HepG2 (cell line): ENCODE data around the gene PKDREJ. TPM values are rescaled to one million over a fixed set of nuclear protein-coding genes. Genes with fewer than 3 reads are reported as not detected.

Experiments
- ATAC-seq: fragments of 200-7000 bp; cut with Tn5 transposase; 3 replicates; pipeline ENCODE4 v1.9.1; 2020; ENCODE audit warnings: mild to moderate bottlenecking, moderate library complexity
- BruUV-seq: library from RNA; stranded (reverse); fragments of 400-500 nt; replicated peaks from 2 replicates; lab custom pipeline; 2021; lab: Mats Ljungman, UMichigan
- CTCF ChIA-PET: fragments of 300-600 bp; formaldehyde crosslinking; extraction: SDS; loops from one replicate; lab custom pipeline; 2021; ENCODE audit warnings: low total read pairs, inconsistent platforms, low intra/inter-chr PET ratio; lab: Yijun Ruan, JAX
- POLR2A ChIA-PET: fragments of 350-600 bp; sonication (Branson Sonifier 250); formaldehyde crosslinking; loops from one replicate; lab custom pipeline; 2020; ENCODE audit warnings: antibody characterized with exemption, inconsistent platforms; lab: Yijun Ruan, JAX
- DNase-seq: peaks from one replicate; pipeline ENCODE4 v3.0.0-alpha.2; 2015; ENCODE audit warnings: low spot score
- FAIRE-seq: peaks from 3 replicates; lab custom pipeline; 2011; peaks lifted over from hg19 to GRCh38; lab: Jason Lieb, UNC
- H2AFZ ChIP-seq: one replicate; pipeline ENCODE4 v1.6.1; 2011; ENCODE audit warnings: low read length, inconsistent platforms
- H3K27ac ChIP-seq: fragments of 300-600 bp; 3 replicates; pipeline ENCODE4 v1.8.0; 2011; ENCODE audit warnings: mixed run types, mild to moderate bottlenecking, mixed read lengths, low read length, inconsistent platforms; ENCODE audit not compliant: insufficient read depth; ENCODE audit errors: extremely low read length
- H3K27me3 ChIP-seq, 2 experiments: fragments of 200-600 bp in 1 of 2; 2 replicates in 1 of 2; 3 replicates in 1 of 2; pipeline versions ENCODE4 v1.6.0 to v1.8.0; 2011; ENCODE audit warnings: low read length in 2 of 2, mild to moderate bottlenecking in 2 of 2, moderate library complexity in 2 of 2, inconsistent platforms in 1 of 2; ENCODE audit not compliant: insufficient read depth in 2 of 2, control insufficient read depth in 1 of 2
- H3K36me3 ChIP-seq, 2 experiments: fragments of 200-600 bp in 1 of 2; replicated peaks in 1 of 2; 2 replicates in 1 of 2; 3 replicates in 1 of 2; pipeline versions ENCODE4 v1.5.1 to v1.8.0; 2011; ENCODE audit warnings: low read length in 2 of 2, inconsistent platforms in 1 of 2; ENCODE audit not compliant: insufficient read depth in 2 of 2, control insufficient read depth in 1 of 2
- H3K4me1 ChIP-seq: 2 replicates; pipeline ENCODE4 v1.5.1; 2012; ENCODE audit warnings: low read length, inconsistent platforms; ENCODE audit not compliant: insufficient read depth
- H3K4me2 ChIP-seq: 2 replicates; pipeline ENCODE4 v1.6.0; 2011; ENCODE audit warnings: low read depth, low read length, inconsistent platforms
- H3K4me3 ChIP-seq, 3 experiments: fragments of 200-600 bp in 1 of 3; sonication (generic), shearing (Covaris generic) in 1 of 3; replicated peaks in 1 of 3; 2 replicates each; pipeline ENCODE4 v1.5.1; 2011 to 2016; ENCODE audit warnings: low read length in 3 of 3, inconsistent platforms in 2 of 3, low read depth in 2 of 3, mild to moderate bottlenecking in 2 of 3, control low read depth in 1 of 3, mixed read lengths in 1 of 3; ENCODE audit not compliant: insufficient read depth in 1 of 3
- H3K79me2 ChIP-seq: one replicate; pipeline ENCODE4 v1.6.1; 2011; ENCODE audit warnings: low read length, inconsistent platforms; ENCODE audit not compliant: insufficient read depth
- H3K9ac ChIP-seq: 2 replicates; pipeline ENCODE4 v1.6.0; 2011; ENCODE audit warnings: mild to moderate bottlenecking, low read depth, low read length, inconsistent platforms; ENCODE audit not compliant: insufficient read depth
- H3K9me3 ChIP-seq: 2 replicates; pipeline ENCODE4 v1.5.1; 2012; ENCODE audit warnings: mild to moderate bottlenecking, low read length
- H4K20me1 ChIP-seq: 2 replicates; pipeline ENCODE4 v1.6.0; 2011; ENCODE audit warnings: inconsistent platforms, mild to moderate bottlenecking, low read length, moderate library complexity; ENCODE audit not compliant: insufficient read depth
- GATAD1 ChIP-seq: IDR thresholded peaks from 2 replicates; pipeline ENCODE4 v1.6.1; 2016; ENCODE audit warnings: missing genetic modification reagents, missing compliant biosample characterization
- HNRNPLL ChIP-seq: fragments of 200-400 bp; formaldehyde crosslinking; IDR thresholded peaks from 2 replicates; pipeline ENCODE4 v1.6.1; 2017; ENCODE audit warnings: mild to moderate bottlenecking, low read depth, low read length; ENCODE audit not compliant: poor library complexity, severe bottlenecking
- SOX5 ChIP-seq: IDR thresholded peaks from 2 replicates; pipeline ENCODE4 v1.6.1; 2016; ENCODE audit warnings: borderline replicate concordance
- ZNF121 ChIP-seq: sonication (generic); formaldehyde crosslinking; IDR thresholded peaks from 2 replicates; pipeline ENCODE4 v1.5.0; 2020; ENCODE audit warnings: mild to moderate bottlenecking, missing genetic modification reagents
- ZNF407 ChIP-seq: sonication (generic); formaldehyde crosslinking; IDR thresholded peaks from one replicate; pipeline ENCODE4 v1.5.1; 2020; ENCODE audit warnings: mild to moderate bottlenecking, missing genetic modification reagents; ENCODE audit errors: not compliant biosample characterization
- ZNF816 ChIP-seq: sonication (generic); formaldehyde crosslinking; IDR thresholded peaks from 2 replicates; pipeline ENCODE4 v1.8.0; 2022; ENCODE audit warnings: missing genetic modification reagents, mild to moderate bottlenecking, borderline replicate concordance
- WGBS: methylation state at CpG from one replicate; pipeline ENCODE4 v1.1.6; 2017; ENCODE audit warnings: low lambda C conversion rate; 5-methylcytosine and 5-hydroxymethylcytosine counted together
- in situ Hi-C: cut with HindIII; loops from 2 replicates; pipeline ENCODE4 v1.10.0; 2017; ENCODE audit warnings: low pct_unique_long_range_greater_than_20kb; ENCODE audit not compliant: extremely low pct_ligation_motif_present
- intact Hi-C: fragments of 100-400 bp; cut with micrococcal nuclease; formaldehyde crosslinking; loops from one replicate; pipeline ENCODE4 v1.10.0; 2022; ENCODE audit not compliant: unreplicated experiment
- polyA plus RNA-seq, 8 experiments: library from polyadenylated mRNA; depleted of rRNA in 3 of 8; stranded (reverse) in 7 of 8; unstranded in 1 of 8; fragments of >200 nt; fragmentation: Illumina TruSeq in 4 of 8; extraction: Trizol in 4 of 8; gene quantifications; 2 replicates each; pipeline versions ENCODE4 v1.2.1 to v1.2.3, GENCODE V29; 2011 to 2016; ENCODE audit warnings: low read depth in 4 of 8, missing spikeins in 1 of 8, mixed read lengths in 1 of 8; ENCODE audit not compliant: insufficient read depth in 1 of 8
- total RNA-seq, 5 experiments: library from RNA; depleted of rRNA; stranded (reverse); fragments of >200 nt; fragmentation: Illumina TruSeq; extraction: Trizol; gene quantifications; 2 replicates each; pipeline ENCODE4 v1.2.3, GENCODE V29; 2016; ENCODE audit warnings: low read depth in 1 of 5
- TF ChIP-seq, protein P1 (sequence below): sonication (generic); formaldehyde crosslinking; IDR thresholded peaks from 2 replicates; pipeline ENCODE4 v1.9.0; 2021; ENCODE audit warnings: mild to moderate bottlenecking, missing genetic modification reagents

PKDREJ gene
- total and polyA plus RNA-seq, 2 of the 13 experiments (the other 11 are each of a cell fraction or from before 2014, with no cell fraction given), result not detected

DNA sequence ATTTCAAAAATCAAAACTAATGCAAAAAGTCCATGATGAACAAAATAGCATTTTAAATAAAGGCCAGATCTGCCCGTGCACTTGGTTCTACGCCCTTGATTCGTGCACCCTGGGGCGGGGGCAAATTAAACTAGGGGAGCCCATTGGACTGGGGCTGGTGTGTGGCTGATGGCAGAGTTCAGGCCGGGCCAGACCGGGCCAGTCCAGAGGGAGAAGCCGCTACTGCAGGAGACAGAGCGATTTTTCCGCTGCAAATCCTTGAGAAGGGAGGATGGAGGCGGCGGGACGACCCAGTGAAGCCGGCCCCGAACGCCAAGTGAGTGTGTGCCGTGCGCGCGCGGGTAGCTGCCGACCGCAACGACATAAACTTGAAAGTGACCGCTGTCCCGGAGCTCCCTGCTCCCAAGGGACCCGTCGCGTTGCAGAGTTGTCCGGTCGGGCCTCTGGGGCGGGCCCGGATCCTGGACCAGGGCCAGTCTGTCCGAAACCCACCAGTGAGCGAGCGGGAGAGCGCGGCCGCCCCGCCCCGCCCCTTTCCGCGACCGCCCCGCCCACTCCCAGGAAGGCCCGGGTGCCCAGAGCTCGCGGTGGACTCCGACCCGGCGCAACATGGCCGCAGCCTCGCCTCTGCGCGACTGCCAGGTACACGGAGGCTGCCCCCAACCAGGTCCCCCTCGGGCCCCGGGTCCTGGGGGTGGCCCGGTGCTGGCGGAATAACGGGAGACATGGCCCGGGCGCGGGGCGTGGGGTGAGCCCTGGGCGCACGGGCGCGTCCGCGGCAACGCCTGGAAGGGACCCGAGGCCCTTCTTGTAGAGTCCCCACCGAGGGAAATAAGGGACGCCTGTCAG is 4.5 kb upstream of the PKDREJ start, which contains the start of gene TTC38:
Gene TTC38, plus strand, starts transcription at position 578 of the 849 bp plus-strand sequence. Its CDS starts 32 bp downstream, at position 610.
- Histone ChIP-seq H4K20me1 (peaks cover 17% of the 10 kb centered on the region), H3K9me3 (peaks cover 7% of the 10 kb centered on the region), H3K27ac (peak within 1 kb of the TSS; percentile 98), H3K36me3 (peaks cover 6 to 29% of the 10 kb centered on the region in 2 experiments), H3K79me2 (peaks cover 27% of the 10 kb centered on the region), H3K9ac (peak within 1 kb of the TSS; percentile 99), H2AFZ (no peak within 1 kb of the TSS), H3K27me3 (peaks cover 0 to 3% of the 10 kb centered on the region in 2 experiments; a peak in 1 of 5 replicates), H3K4me1 (peaks cover 45% of the 10 kb centered on the region), H3K4me2 (peak within 1 kb of the TSS; percentile 96), H3K4me3 (peak within 1 kb of the TSS; percentile 79 to 99 (median 99))
- intact Hi-C loops, result loop anchor here (2.0 kb wide), 1 partner anchor 17 kb away; the partner anchor contains the start of gene CDPF1
- FAIRE-seq (no peak), ATAC-seq (peak; percentile 94), DNase-seq (peak; percentile 90)
- under 1% methylated on average over 28 of the region's 74 CpGs for WGBS
- ChIA-PET CTCF (no interaction called here), POLR2A (interaction anchor here (0.8 to 4.9 kb wide), 25 partner anchors 9 to 307 kb away, joined by 3 to 83 read pairs (median 6); partner anchors contain the start of genes CDPF1, GTSE1 and TRMU)
- in situ Hi-C loops, result no loop called here
- no TSS peak for BruUV-seq
- TF ChIP-seq SOX5 (CRISPR knock-in tag) (0 out of 2 replicates have a peak, but pooled peaks have one; percentile 24), HNRNPLL (peak; percentile 88), ZNF121 (CRISPR knock-in tag) (peak; percentile 75; the same call in 1 of the 2 replicates), ZNF407 (CRISPR knock-in tag) (peak; percentile 53), ZNF816 (0 out of 2 replicates have a peak, but pooled peaks have one; percentile 57), GATAD1 (CRISPR knock-in tag) (peak; percentile 54; the same call in 1 of the 2 replicates)
- TF ChIP-seq, protein P1, sequence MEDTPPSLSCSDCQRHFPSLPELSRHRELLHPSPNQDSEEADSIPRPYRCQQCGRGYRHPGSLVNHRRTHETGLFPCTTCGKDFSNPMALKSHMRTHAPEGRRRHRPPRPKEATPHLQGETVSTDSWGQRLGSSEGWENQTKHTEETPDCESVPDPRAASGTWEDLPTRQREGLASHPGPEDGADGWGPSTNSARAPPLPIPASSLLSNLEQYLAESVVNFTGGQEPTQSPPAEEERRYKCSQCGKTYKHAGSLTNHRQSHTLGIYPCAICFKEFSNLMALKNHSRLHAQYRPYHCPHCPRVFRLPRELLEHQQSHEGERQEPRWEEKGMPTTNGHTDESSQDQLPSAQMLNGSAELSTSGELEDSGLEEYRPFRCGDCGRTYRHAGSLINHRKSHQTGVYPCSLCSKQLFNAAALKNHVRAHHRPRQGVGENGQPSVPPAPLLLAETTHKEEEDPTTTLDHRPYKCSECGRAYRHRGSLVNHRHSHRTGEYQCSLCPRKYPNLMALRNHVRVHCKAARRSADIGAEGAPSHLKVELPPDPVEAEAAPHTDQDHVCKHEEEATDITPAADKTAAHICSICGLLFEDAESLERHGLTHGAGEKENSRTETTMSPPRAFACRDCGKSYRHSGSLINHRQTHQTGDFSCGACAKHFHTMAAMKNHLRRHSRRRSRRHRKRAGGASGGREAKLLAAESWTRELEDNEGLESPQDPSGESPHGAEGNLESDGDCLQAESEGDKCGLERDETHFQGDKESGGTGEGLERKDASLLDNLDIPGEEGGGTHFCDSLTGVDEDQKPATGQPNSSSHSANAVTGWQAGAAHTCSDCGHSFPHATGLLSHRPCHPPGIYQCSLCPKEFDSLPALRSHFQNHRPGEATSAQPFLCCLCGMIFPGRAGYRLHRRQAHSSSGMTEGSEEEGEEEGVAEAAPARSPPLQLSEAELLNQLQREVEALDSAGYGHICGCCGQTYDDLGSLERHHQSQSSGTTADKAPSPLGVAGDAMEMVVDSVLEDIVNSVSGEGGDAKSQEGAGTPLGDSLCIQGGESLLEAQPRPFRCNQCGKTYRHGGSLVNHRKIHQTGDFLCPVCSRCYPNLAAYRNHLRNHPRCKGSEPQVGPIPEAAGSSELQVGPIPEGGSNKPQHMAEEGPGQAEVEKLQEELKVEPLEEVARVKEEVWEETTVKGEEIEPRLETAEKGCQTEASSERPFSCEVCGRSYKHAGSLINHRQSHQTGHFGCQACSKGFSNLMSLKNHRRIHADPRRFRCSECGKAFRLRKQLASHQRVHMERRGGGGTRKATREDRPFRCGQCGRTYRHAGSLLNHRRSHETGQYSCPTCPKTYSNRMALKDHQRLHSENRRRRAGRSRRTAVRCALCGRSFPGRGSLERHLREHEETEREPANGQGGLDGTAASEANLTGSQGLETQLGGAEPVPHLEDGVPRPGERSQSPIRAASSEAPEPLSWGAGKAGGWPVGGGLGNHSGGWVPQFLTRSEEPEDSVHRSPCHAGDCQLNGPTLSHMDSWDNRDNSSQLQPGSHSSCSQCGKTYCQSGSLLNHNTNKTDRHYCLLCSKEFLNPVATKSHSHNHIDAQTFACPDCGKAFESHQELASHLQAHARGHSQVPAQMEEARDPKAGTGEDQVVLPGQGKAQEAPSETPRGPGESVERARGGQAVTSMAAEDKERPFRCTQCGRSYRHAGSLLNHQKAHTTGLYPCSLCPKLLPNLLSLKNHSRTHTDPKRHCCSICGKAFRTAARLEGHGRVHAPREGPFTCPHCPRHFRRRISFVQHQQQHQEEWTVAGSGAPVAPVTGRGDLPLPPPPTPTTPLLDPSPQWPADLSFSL, result no peak
